Vagina (tissue), 2 donors: Measurements from ENCODE around the gene RHOV.

Experiments
- POLR2A ChIP-seq, 2 donors: fragments of 450-650 bp; IDR thresholded peaks; one replicate each; pipeline ENCODE4 v1.6.1; 2017; ENCODE audit warnings: antibody characterized with exemption in 2 of 2, mild to moderate bottlenecking in 2 of 2, moderate library complexity in 2 of 2
- TF ChIP-seq, protein P1 (sequence below), 3 experiments: fragments of 450-650 bp in 2 of 3; fragments of 200-600 bp in 1 of 3; sonication (generic) in 1 of 3; IDR thresholded peaks; one replicate each; pipeline ENCODE4 v1.5.1; 2017 to 2019; ENCODE audit warnings: antibody characterized with exemption in 3 of 3, mild to moderate bottlenecking in 2 of 3, moderate library complexity in 2 of 3

DNA sequence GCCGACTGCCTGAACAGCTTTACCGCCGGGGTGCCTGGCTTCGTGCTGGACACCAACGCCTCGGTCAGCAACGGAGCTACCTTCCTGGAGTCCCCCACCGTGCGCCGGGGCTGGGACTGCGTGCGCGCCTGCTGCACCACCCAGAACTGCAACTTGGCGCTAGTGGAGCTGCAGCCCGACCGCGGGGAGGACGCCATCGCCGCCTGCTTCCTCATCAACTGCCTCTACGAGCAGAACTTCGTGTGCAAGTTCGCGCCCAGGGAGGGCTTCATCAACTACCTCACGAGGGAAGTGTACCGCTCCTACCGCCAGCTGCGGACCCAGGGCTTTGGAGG is 29.4 kb downstream of the RHOV start:
- TF ChIP-seq, protein P1, sequence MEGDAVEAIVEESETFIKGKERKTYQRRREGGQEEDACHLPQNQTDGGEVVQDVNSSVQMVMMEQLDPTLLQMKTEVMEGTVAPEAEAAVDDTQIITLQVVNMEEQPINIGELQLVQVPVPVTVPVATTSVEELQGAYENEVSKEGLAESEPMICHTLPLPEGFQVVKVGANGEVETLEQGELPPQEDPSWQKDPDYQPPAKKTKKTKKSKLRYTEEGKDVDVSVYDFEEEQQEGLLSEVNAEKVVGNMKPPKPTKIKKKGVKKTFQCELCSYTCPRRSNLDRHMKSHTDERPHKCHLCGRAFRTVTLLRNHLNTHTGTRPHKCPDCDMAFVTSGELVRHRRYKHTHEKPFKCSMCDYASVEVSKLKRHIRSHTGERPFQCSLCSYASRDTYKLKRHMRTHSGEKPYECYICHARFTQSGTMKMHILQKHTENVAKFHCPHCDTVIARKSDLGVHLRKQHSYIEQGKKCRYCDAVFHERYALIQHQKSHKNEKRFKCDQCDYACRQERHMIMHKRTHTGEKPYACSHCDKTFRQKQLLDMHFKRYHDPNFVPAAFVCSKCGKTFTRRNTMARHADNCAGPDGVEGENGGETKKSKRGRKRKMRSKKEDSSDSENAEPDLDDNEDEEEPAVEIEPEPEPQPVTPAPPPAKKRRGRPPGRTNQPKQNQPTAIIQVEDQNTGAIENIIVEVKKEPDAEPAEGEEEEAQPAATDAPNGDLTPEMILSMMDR (IDR thresholded peaks at IDR 0.05): no peak
- no peak for TF ChIP-seq POLR2A (IDR thresholded peaks at IDR 0.05)
